SU-DHL-6 (cell line): ENCODE results near the gene PARPBP.
"Not testable (repeated sequence)": the region's sequence is repeated elsewhere in the genome, so short reads cannot be mapped to it uniquely, and the experiment has no call there.

Source experiments
- H2AFZ ChIP-seq: fragments of 200-600 bp; sonication (generic); 2 replicates; pipeline ENCODE4 v1.6.1; 2014; ENCODE audit warnings: low read depth, mild to moderate bottlenecking, moderate library complexity, mixed read lengths, antibody characterized with exemption, low read length; ENCODE audit not compliant: severe bottlenecking
- H3F3A ChIP-seq: fragments of 200-600 bp; shearing (Covaris generic); 2 replicates; pipeline ENCODE4 v1.6.0; 2016; ENCODE audit warnings: antibody characterized with exemption, mild to moderate bottlenecking; ENCODE audit not compliant: insufficient read depth
- H3K27ac ChIP-seq: fragments of 200-600 bp; sonication (generic); 2 replicates; pipeline ENCODE4 v1.5.1; 2016; ENCODE audit warnings: low read depth, mild to moderate bottlenecking, low read length, moderate library complexity, mixed read lengths
- H3K27me3 ChIP-seq: fragments of 200-600 bp; sonication (generic), shearing (Covaris generic); 2 replicates; pipeline ENCODE4 v1.6.0; 2014; ENCODE audit warnings: mild to moderate bottlenecking, low read length
- H3K36me3 ChIP-seq: fragments of 200-600 bp; sonication (generic); 2 replicates; pipeline ENCODE4 v1.6.1; 2014; ENCODE audit warnings: mild to moderate bottlenecking, low read length, mixed read lengths
- H3K4me2 ChIP-seq: fragments of 300-600, 200-600 bp; shearing (Covaris generic), sonication (generic); 2 replicates; pipeline ENCODE4 v1.6.0; 2014; ENCODE audit warnings: low read length, low read depth, mild to moderate bottlenecking; ENCODE audit not compliant: poor library complexity, severe bottlenecking
- H3K4me3 ChIP-seq: fragments of 200-600 bp; sonication (generic); 2 replicates; pipeline ENCODE4 v1.5.1; 2014; ENCODE audit warnings: antibody characterized with exemption, low read length, mild to moderate bottlenecking, mixed read lengths; ENCODE audit not compliant: insufficient read depth, poor library complexity, severe bottlenecking
- H3K79me2 ChIP-seq: fragments of 200-600 bp; sonication (generic); 2 replicates; pipeline ENCODE4 v1.6.1; 2014; ENCODE audit warnings: mild to moderate bottlenecking, low read length, moderate library complexity; ENCODE audit not compliant: insufficient read depth
- H3K9ac ChIP-seq: fragments of 200-600 bp; sonication (generic); 2 replicates; pipeline ENCODE4 v1.7.0; 2014; ENCODE audit warnings: mild to moderate bottlenecking, low read length
- H3K9me2 ChIP-seq: fragments of 200-600 bp; sonication (generic); replicated peaks from 2 replicates; pipeline ENCODE4 v1.6.1; 2014; ENCODE audit warnings: low read length; ENCODE audit not compliant: insufficient read depth
- H3K9me3 ChIP-seq: fragments of 200-600 bp; sonication (generic); 2 replicates; pipeline ENCODE4 v1.6.1; 2014; ENCODE audit warnings: low read length, mixed read lengths; ENCODE audit not compliant: insufficient read depth
- H4K20me1 ChIP-seq: fragments of 200-600 bp; sonication (generic); 2 replicates; pipeline ENCODE4 v1.6.1; 2014; ENCODE audit warnings: low read depth, mild to moderate bottlenecking, antibody characterized with exemption, low read length, moderate library complexity, mixed read lengths
- CTCF ChIP-seq: fragments of 200-600 bp; sonication (generic); IDR thresholded peaks from one replicate; pipeline ENCODE4 v1.5.1; 2017; ENCODE audit warnings: antibody characterized with exemption, mild to moderate bottlenecking, low read length, moderate library complexity; ENCODE audit not compliant: insufficient read depth, poor library complexity, severe bottlenecking
- EZH2phosphoT487 ChIP-seq: fragments of 200-600 bp; sonication (generic), shearing (Covaris generic); conservative IDR thresholded peaks from 2 replicates; pipeline ENCODE4 v1.6.1; 2018; ENCODE audit warnings: mild to moderate bottlenecking, antibody characterized with exemption, low read length, moderate library complexity, mixed read lengths

PARPBP gene

GRCh38 chr12:102232036-102232435 lies 112.1 kb downstream of the PARPBP start:
- no peaks in the 10 kb centered on the region for H3K79me2 ChIP-seq
- H2AFZ ChIP-seq: no peak overlapping the region

GRCh38 chr12:102232446-102232845 lies 112.5 kb downstream of the PARPBP start:
- Histone ChIP-seq H3K79me2 (no peaks in the 10 kb centered on the region), H3K4me2 (no peak overlapping the region), H2AFZ (no peak overlapping the region), H3K9me3 (no peaks in the 10 kb centered on the region), H3K4me3 (no peak overlapping the region), H3K9me2 (no peaks in the 10 kb centered on the region), H3K36me3 (no peaks in the 10 kb centered on the region), H4K20me1 (no peaks in the 10 kb centered on the region), H3K27me3 (no peaks in the 10 kb centered on the region), H3K27ac (no peak overlapping the region), H3K9ac (no peak overlapping the region), H3F3A (no peaks in the 10 kb centered on the region)
- TF ChIP-seq EZH2phosphoT487 (no peak), CTCF (no peak)

More at GRCh38 chr12:102232036-102232435, 112.1 kb downstream of the PARPBP start:
- Histone ChIP-seq H3K27ac (no peak overlapping the region), H3F3A (no peaks in the 10 kb centered on the region), H3K4me3 (no peak overlapping the region), H3K9ac (no peak overlapping the region), H3K36me3 (no peaks in the 10 kb centered on the region), H3K27me3 (no peaks in the 10 kb centered on the region), H3K9me2 (no peaks in the 10 kb centered on the region), H4K20me1 (no peaks in the 10 kb centered on the region), H3K9me3 (no peaks in the 10 kb centered on the region), H3K4me2 (no peak overlapping the region)
- TF ChIP-seq CTCF: no peak
- no peak for TF ChIP-seq EZH2phosphoT487

- Histone ChIP-seq H3K4me3 (no peak overlapping the region), H4K20me1 (no peaks in the 10 kb centered on the region), H3K4me2 (no peak overlapping the region), H3K79me2 (no peaks in the 10 kb centered on the region), H2AFZ (no peak overlapping the region), H3K9ac (no peak overlapping the region), H3K9me3 (no peaks in the 10 kb centered on the region), H3F3A (no peaks in the 10 kb centered on the region), H3K27ac (no peak overlapping the region), H3K27me3 (no peaks in the 10 kb centered on the region), H3K9me2 (no peaks in the 10 kb centered on the region), H3K36me3 (no peaks in the 10 kb centered on the region)
- no peak for TF ChIP-seq CTCF
- TF ChIP-seq EZH2phosphoT487: no peak
These were observed 114.6 kb downstream of the PARPBP start for GRCh38 chr12:102234599-102234998.

GRCh38 chr12:102240859-102241258 lies 120.9 kb downstream of the PARPBP start:
- H3F3A ChIP-seq, H3K4me2 ChIP-seq, H3K27me3 ChIP-seq, H3K9ac ChIP-seq, H3K79me2 ChIP-seq, H2AFZ ChIP-seq, H3K36me3 ChIP-seq, H3K4me3 ChIP-seq, H3K27ac ChIP-seq, H4K20me1 ChIP-seq, H3K9me3 ChIP-seq, H3K9me2 ChIP-seq: not testable (repeated sequence)
